NB4 (cell line): ENCODE results near the gene GALNT17.

Source experiments
- DNase-seq: peaks from one replicate; pipeline ENCODE4 v3.0.0; 2010; ENCODE audit warnings: low read depth
- H3K4me3 ChIP-seq: one replicate; pipeline ENCODE4 v1.5.1; 2011; ENCODE audit warnings: mild to moderate bottlenecking, low read depth, low read length, moderate library complexity
- MAX ChIP-seq: IDR thresholded peaks from 2 replicates; pipeline ENCODE4 v1.6.1; 2011; ENCODE audit warnings: low read depth, low read length
- MYC ChIP-seq: IDR thresholded peaks from 2 replicates; pipeline ENCODE4 v1.6.1; 2011; ENCODE audit warnings: low read depth, low read length
- POLR2A ChIP-seq: IDR thresholded peaks from 2 replicates; pipeline ENCODE4 v1.6.1; 2011; ENCODE audit warnings: mild to moderate bottlenecking; ENCODE audit not compliant: insufficient read length; ENCODE audit errors: extremely low read depth
- TF ChIP-seq, protein P1 (sequence below): IDR thresholded peaks from one replicate; pipeline ENCODE4 v1.5.1; 2012; ENCODE audit warnings: low read depth, low read length

GALNT17 gene

DNA sequence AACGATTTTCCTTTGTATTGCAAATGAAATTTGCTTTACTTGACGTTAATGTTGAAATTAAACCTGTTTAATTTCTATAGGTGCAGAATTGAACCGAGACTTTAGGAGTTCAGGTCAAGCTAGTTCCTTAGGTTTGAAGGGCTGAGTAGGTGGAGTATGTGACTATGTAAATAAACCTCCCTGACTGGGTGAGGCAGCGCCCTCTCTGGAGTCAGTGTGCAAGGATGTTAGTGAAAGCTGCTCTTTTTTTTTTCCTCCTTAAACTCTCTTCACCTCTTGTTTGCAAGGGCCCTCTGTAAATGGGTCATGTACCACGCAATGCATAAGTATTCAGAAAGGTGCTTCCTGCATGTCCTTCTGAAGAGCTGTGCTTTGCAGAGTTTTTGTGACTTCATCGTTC, 33.8 kb downstream of the GALNT17 start:
- no peak for DNase-seq
- TF ChIP-seq MAX (no peak), MYC (no peak), POLR2A (no peak)
- TF ChIP-seq, protein P1, sequence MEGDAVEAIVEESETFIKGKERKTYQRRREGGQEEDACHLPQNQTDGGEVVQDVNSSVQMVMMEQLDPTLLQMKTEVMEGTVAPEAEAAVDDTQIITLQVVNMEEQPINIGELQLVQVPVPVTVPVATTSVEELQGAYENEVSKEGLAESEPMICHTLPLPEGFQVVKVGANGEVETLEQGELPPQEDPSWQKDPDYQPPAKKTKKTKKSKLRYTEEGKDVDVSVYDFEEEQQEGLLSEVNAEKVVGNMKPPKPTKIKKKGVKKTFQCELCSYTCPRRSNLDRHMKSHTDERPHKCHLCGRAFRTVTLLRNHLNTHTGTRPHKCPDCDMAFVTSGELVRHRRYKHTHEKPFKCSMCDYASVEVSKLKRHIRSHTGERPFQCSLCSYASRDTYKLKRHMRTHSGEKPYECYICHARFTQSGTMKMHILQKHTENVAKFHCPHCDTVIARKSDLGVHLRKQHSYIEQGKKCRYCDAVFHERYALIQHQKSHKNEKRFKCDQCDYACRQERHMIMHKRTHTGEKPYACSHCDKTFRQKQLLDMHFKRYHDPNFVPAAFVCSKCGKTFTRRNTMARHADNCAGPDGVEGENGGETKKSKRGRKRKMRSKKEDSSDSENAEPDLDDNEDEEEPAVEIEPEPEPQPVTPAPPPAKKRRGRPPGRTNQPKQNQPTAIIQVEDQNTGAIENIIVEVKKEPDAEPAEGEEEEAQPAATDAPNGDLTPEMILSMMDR, result no peak
- no peak overlapping the region for H3K4me3 ChIP-seq

- no peak overlapping the region for H3K4me3 ChIP-seq
- no peak for TF ChIP-seq MYC
- TF ChIP-seq POLR2A, result no peak
- TF ChIP-seq, protein P1, result no peak
- no peak for TF ChIP-seq MAX
- no peak for DNase-seq
Measured at GRCh38 chr7:71171476-71171875, 39.5 kb downstream of the GALNT17 start.

DNA sequence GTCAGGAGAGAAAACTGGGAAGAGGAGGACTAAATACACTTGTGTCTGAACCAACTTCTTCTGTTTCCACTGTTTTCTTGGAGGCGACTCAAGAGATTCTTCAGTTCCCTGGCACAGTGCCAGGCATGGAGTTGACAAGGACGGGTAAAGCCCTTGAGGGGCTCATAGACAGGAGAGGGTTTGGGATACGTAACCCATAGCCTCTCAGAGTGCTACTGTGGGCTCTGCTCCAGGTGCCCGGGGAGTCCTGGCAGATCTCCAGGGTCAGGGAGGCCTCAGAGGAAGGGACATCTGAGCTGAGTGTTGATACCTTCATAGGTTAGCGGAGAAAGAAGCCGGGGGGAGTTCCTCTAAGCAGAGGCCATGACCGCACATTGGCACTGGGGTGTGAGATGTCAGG, 42.0 kb downstream of the GALNT17 start:
- no peak for DNase-seq
- H3K4me3 ChIP-seq, result no peak overlapping the region
- TF ChIP-seq MYC, result no peak

- H3K4me3 ChIP-seq, result no peak overlapping the region
- TF ChIP-seq POLR2A (no peak), MYC (no peak), MAX (no peak)
- TF ChIP-seq, protein P1, result no peak
- no peak for DNase-seq
Measured at GRCh38 chr7:71182438-71182935, 50.5 kb downstream of the GALNT17 start.

DNA sequence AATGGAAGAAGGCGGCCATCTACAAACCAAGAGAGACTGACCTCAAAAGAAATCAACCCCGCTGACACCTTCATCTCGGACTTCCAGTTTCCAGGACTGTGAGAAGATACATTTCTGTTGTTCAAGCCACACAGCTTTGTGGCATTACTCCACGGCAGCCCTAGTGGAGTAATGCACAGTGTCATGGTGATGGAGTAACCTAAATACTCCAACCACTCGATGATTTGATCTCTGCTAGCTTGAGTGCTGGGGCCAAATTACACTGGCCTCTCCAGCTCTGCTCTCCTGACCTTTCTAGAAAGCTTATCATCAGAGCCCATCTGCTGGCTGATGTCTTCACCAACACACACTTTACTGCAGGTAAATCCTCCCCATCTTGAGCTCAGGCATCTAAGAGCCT, 52.2 kb downstream of the GALNT17 start:
- no peak overlapping the region for H3K4me3 ChIP-seq
- DNase-seq, result no peak
- TF ChIP-seq MAX, result no peak
- no peak for TF ChIP-seq POLR2A
- TF ChIP-seq, protein P1, result no peak
- TF ChIP-seq MYC, result no peak

DNA sequence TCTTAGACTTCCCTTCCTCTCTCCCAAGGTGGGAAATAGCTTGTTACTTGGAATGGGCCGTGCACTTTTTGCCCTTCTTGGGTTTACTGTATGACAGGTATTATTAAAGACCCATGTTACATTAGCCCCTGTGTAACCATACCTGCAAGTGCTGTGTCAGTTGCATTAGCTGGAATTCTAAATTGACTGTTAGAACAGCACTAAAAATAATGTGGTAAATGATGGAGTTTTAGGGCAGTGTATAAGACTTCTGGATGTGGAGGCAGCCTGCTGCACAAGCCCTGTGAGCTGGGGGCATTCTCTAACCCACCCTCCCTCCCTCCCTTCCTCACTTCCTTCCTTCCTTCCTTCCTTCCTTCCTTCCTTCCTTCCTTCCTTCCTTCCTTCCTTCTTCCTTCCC, 52.7 kb downstream of the GALNT17 start:
- H3K4me3 ChIP-seq, result no peak overlapping the region
- no peak for DNase-seq
- no peak for TF ChIP-seq MAX
- TF ChIP-seq MYC, result no peak
- no peak for TF ChIP-seq POLR2A
- TF ChIP-seq, protein P1, result no peak
